Activated CD4-positive, alpha-beta T cell treated with anti-CD3 and anti-CD28 coated beads, Interleukin-2, amount 50 U/mL, for 16 hours (primary cell): ENCODE data around the gene CFAP300.
A peak's percentile ranks its signal among the peaks of the same experiment; 100 is the strongest.

Source experiments
- DNase-seq: peaks from one replicate; pipeline ENCODE4 v3.0.0-alpha.2; 2020

Gene CFAP300

GRCh38 chr11:102047305-102047924 lies at the start of gene CFAP300:
Gene CFAP300, plus strand, starts transcription at chr11:102047437. Its CDS starts 34 bp downstream, at chr11:102047471.
- peak; percentile 63 for DNase-seq

GRCh38 chr11:102001657-102002338 lies 45.4 kb upstream of the CFAP300 start:
- no peak for DNase-seq

GRCh38 chr11:102004220-102004619 lies 43.0 kb upstream of the CFAP300 start:
- DNase-seq, result no peak

GRCh38 chr11:102005306-102005705 lies 41.9 kb upstream of the CFAP300 start:
- DNase-seq, result no peak

GRCh38 chr11:102006835-102007566 lies 40.2 kb upstream of the CFAP300 start:
- no peak for DNase-seq

- peak; percentile 37 for DNase-seq
Measured at GRCh38 chr11:102007567-102008437, 39.4 kb upstream of the CFAP300 start.

- DNase-seq, result no peak
Measured at GRCh38 chr11:102010776-102011494, 36.3 kb upstream of the CFAP300 start.

- DNase-seq, result peak; percentile 28
Measured at GRCh38 chr11:102012946-102013345, 34.3 kb upstream of the CFAP300 start.

GRCh38 chr11:102014756-102015155 lies 32.5 kb upstream of the CFAP300 start:
- no peak for DNase-seq

- no peak for DNase-seq
Measured at GRCh38 chr11:102017026-102017425, 30.2 kb upstream of the CFAP300 start.

GRCh38 chr11:102026217-102026616 lies 21.0 kb upstream of the CFAP300 start:
- DNase-seq, result no peak

GRCh38 chr11:102026959-102027358 lies 20.3 kb upstream of the CFAP300 start:
- no peak for DNase-seq

GRCh38 chr11:102036757-102037156 lies 10.5 kb upstream of the CFAP300 start:
- DNase-seq, result no peak

- no peak for DNase-seq
Measured at GRCh38 chr11:102046841-102047240, 396 bp upstream of the CFAP300 start.

- no peak for DNase-seq
Measured at GRCh38 chr11:102050927-102051575, 3.8 kb downstream of the CFAP300 start.

- no peak for DNase-seq
Measured at GRCh38 chr11:102061276-102061675, 14.0 kb downstream of the CFAP300 start.

- no peak for DNase-seq
Measured at GRCh38 chr11:102062106-102062505, 14.9 kb downstream of the CFAP300 start.

- DNase-seq, result no peak
Measured at GRCh38 chr11:102064316-102064715, 17.1 kb downstream of the CFAP300 start.

- DNase-seq, result no peak
Measured at GRCh38 chr11:102070766-102071165, 23.5 kb downstream of the CFAP300 start.

GRCh38 chr11:102071497-102072472 lies 24.5 kb downstream of the CFAP300 start:
- no peak for DNase-seq
